ENCODE results near the gene MTG2.

The MTG2 gene

GRCh38 chr20:62232194-62232593, 49.4 kb downstream of the MTG2 start:
- H3K9me3 ChIP-seq (ENCODE audit: control insufficient read depth, insufficient read depth, low read length) = no peaks in the 10 kb centered on the region; the same call in 1 of the 2 replicates
- no peaks in the 10 kb centered on the region for H4K20me1 ChIP-seq (ENCODE audit: control insufficient read depth, insufficient read depth, low read depth, low read length)
- no peak overlapping the region for H3K4me3 ChIP-seq (ENCODE audit: low read length)
- no peaks in the 10 kb centered on the region for H3K4me1 ChIP-seq (ENCODE audit: control insufficient read depth, low read length)
- no peaks in the 10 kb centered on the region for H3F3A ChIP-seq (ENCODE audit: control insufficient read depth, insufficient read depth)
- no peaks in the 10 kb centered on the region for H3K9me2 ChIP-seq (replicated peaks; ENCODE audit: control insufficient read depth, low read length)
- H3K79me2 ChIP-seq (ENCODE audit: control insufficient read depth, low read length) = no peaks in the 10 kb centered on the region
- no peaks in the 10 kb centered on the region for H3K27me3 ChIP-seq (ENCODE audit: control insufficient read depth, low read length)
- H3K4me2 ChIP-seq (ENCODE audit: low read length) = no peak overlapping the region
- no peak overlapping the region for H3K27ac ChIP-seq (ENCODE audit: low read depth, low read length)
- no peaks in the 10 kb centered on the region for H3K36me3 ChIP-seq (ENCODE audit: control insufficient read depth, low read length)
- TF ChIP-seq CTCF (IDR thresholded peaks at IDR 0.05; ENCODE audit: low read depth, low read length, poor library complexity, severe bottlenecking) (no peak), EZH2phosphoT487 (IDR thresholded peaks at IDR 0.05; ENCODE audit: borderline replicate concordance, low read length) (no peak)

GRCh38 chr20:62232770-62233645, 50.2 kb downstream of the MTG2 start:
- no peaks in the 10 kb centered on the region for H3K36me3 ChIP-seq (ENCODE audit: control insufficient read depth, low read length)
- no peaks in the 10 kb centered on the region for H3K9me2 ChIP-seq (replicated peaks; ENCODE audit: control insufficient read depth, low read length)
- H3K4me3 ChIP-seq (ENCODE audit: low read length) = no peak overlapping the region
- no peaks in the 10 kb centered on the region for H3F3A ChIP-seq (ENCODE audit: control insufficient read depth, insufficient read depth)
- H3K27me3 ChIP-seq (ENCODE audit: control insufficient read depth, low read length) = no peaks in the 10 kb centered on the region
- H3K79me2 ChIP-seq (ENCODE audit: control insufficient read depth, low read length) = no peaks in the 10 kb centered on the region
- peaks cover 6% of the 10 kb centered on the region for H3K4me1 ChIP-seq (ENCODE audit: control insufficient read depth, low read length)
- no peak overlapping the region for H3K27ac ChIP-seq (ENCODE audit: low read depth, low read length)
- no peak overlapping the region for H3K4me2 ChIP-seq (ENCODE audit: low read length)
- no peaks in the 10 kb centered on the region for H4K20me1 ChIP-seq (ENCODE audit: control insufficient read depth, insufficient read depth, low read depth, low read length)
- no peaks in the 10 kb centered on the region; the same call in 1 of the 2 replicates for H3K9me3 ChIP-seq (ENCODE audit: control insufficient read depth, insufficient read depth, low read length)
- TF ChIP-seq CTCF (IDR thresholded peaks at IDR 0.05; ENCODE audit: low read depth, low read length, poor library complexity, severe bottlenecking) (no peak), EZH2phosphoT487 (IDR thresholded peaks at IDR 0.05; ENCODE audit: borderline replicate concordance, low read length) (no peak)

DNA sequence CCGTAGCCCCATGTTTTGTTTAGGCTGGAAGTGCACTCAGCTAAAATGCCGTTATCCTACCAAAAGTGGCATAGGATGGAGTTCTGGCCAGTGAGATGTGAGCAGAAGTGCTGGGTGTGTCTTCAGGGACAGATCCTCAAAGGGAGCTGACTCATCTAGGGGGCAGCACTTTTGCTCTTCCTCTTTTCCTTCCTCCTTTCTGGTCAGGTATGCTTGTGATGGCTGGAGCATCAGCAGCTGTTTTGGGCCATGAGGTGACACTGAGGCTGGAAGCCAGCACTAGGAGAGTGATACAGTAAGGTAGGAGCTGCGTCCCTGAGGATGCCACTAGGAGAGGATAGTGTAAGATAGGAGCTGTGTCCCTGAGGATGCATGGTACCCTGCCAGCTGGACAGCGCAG, 50.9 kb downstream of the MTG2 start:
- Histone ChIP-seq H3K4me2 (ENCODE audit: low read length) (no peak overlapping the region), H3K36me3 (ENCODE audit: control insufficient read depth, low read length) (no peaks in the 10 kb centered on the region), H3K79me2 (ENCODE audit: control insufficient read depth, low read length) (no peaks in the 10 kb centered on the region), H3K4me3 (ENCODE audit: low read length) (no peak overlapping the region), H3F3A (ENCODE audit: control insufficient read depth, insufficient read depth) (no peaks in the 10 kb centered on the region), H3K27me3 (ENCODE audit: control insufficient read depth, low read length) (no peaks in the 10 kb centered on the region), H3K27ac (ENCODE audit: low read depth, low read length) (no peak overlapping the region), H3K9me2 (replicated peaks; ENCODE audit: control insufficient read depth, low read length) (no peaks in the 10 kb centered on the region), H3K4me1 (ENCODE audit: control insufficient read depth, low read length) (peaks cover 6% of the 10 kb centered on the region), H3K9me3 (ENCODE audit: control insufficient read depth, insufficient read depth, low read length) (no peaks in the 10 kb centered on the region; the same call in 1 of the 2 replicates), H4K20me1 (ENCODE audit: control insufficient read depth, insufficient read depth, low read depth, low read length) (no peaks in the 10 kb centered on the region)
- no peak for TF ChIP-seq EZH2phosphoT487 (IDR thresholded peaks at IDR 0.05; ENCODE audit: borderline replicate concordance, low read length)
- TF ChIP-seq CTCF (IDR thresholded peaks at IDR 0.05; ENCODE audit: low read depth, low read length, poor library complexity, severe bottlenecking) = no peak
